GM21447 (cell line): ENCODE data around the gene EXOC6.

Experiments
- ATAC-seq: cut with Tn5 transposase; IDR thresholded peaks from one replicate; pipeline ENCODE4 v1.9.1; 2021; ENCODE audit not compliant: unreplicated experiment

The EXOC6 gene

GRCh38 chr10:92848441-92849233, at the start of gene EXOC6:
EXOC6 (plus strand) TSS chr10:92848520; CDS start chr10:92848534, 14 bp downstream.
- ATAC-seq: peak; percentile 68

DNA sequence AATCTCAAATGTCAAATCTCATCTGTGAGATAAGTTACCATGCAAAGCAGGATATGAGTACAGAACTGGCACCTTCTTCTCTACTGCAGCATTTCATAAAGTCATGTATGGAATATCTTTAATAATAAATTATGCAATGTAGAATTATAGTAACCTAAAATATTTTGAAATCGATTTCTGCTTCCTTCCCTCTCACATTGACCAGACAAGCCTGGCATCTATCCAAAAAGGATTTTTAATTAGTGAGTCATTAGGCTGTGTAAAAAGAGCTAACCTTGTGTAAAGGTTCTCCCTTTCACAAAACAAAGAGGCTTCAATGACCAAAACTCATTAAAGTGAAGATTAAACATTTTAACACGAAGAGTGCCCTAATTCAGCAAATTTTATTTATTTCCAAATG, 48.8 kb upstream of the EXOC6 start:
- ATAC-seq: no peak

- ATAC-seq: no peak
These were observed 48.1 kb upstream of the EXOC6 start for GRCh38 chr10:92800134-92800733.

DNA sequence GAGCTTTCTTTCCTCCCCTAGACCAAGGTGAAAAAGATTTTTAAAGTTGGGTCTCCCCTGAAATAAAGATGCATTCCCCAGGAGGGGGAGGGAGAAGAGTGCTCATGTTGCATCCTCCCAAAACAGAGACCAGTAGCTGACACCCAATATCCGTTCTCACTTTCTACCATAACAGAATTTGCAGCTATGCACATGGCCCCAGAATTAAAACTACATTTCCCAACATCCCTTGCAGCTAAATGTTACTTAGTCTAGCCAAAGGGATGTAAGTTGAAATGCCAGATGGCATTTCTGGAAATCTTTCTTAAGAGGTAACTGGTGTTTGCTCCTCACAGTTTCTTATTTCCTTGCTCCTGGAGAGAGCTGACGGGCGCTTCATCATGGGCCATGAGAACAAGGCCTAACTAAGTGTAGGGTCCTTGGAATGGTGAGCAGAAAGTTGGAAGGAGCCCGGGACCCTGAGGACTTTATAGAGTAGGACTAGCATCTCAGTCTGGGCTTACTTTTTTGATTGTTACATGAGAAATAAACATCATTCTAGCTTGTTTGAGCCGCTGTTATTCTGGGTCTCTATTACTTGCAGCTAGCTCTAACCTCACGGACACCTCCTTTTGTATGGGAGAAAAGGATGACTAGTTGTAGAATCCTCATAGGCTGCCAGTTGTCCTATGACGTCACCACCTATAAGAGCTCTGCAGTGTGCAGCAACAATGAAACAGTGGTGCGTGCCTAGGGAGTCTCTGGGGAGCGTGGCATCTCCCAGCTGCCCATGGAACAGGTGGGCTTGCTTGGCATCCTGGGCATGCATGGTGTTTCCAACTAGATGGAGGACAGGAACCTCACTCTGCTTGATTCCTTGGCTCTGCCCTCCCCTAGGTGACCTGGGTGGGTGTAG, 46.1 kb upstream of the EXOC6 start:
- ATAC-seq: no peak

GRCh38 chr10:92809840-92810239, 38.5 kb upstream of the EXOC6 start:
- no peak for ATAC-seq

GRCh38 chr10:92810934-92811532, 37.3 kb upstream of the EXOC6 start:
- ATAC-seq: no peak

DNA sequence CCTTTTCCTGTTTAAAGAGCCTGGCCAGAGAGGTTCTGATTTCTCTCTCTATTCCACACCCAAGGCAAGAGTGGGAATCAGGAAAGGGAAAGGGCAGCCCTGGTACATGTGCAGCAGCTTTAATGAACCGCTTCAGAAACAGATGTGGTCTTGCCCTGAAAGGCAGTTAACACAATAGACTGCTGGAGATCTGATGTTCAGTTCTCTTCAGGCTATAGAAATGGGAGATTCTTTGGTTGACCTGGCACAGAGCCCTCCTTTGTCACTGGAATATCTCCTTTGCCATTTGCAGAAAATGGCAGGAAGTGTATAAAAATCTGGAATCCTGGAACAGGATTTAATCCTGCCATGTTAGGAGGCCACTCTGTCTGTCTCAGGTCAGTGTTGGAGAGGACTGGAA, 36.3 kb upstream of the EXOC6 start:
- ATAC-seq: no peak

DNA sequence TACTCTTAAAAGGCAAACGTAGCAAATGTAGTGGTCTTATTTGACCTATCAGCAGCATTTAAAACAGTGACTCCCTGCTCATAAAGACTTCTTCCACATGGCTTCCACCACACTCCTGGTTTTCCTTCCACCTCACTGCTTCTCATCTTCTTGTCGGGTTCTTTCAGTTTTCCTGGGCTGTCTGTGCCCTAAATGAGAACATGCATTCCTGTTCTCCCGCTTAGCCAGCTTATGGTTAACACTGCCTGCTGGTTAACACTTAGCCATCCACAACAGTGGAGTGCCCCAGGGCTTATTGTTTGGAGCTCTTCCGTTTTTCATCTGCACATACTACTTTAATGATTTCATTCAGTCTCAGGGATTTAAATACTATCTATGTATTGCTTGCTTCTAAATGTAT, 34.3 kb upstream of the EXOC6 start:
- no peak for ATAC-seq

DNA sequence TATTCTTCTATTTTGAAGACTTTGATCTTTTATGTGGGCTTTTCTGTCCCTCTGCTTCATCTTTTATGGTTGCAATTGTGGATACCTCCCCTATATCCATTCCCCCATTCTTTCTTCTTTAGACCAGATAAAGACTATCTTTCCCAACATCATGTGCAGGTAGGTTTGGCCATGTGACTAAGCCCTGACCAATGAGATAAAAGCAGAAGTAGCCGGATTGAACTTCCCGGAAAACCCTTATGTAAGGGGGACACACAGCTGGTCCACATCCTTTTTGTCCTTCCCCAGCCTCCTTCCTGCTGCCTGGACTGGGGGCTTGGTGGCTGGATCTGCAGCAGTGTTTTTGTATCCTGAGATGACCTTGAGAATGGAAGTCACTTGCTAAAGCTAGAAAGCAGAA, 33.5 kb upstream of the EXOC6 start:
- ATAC-seq: no peak

DNA sequence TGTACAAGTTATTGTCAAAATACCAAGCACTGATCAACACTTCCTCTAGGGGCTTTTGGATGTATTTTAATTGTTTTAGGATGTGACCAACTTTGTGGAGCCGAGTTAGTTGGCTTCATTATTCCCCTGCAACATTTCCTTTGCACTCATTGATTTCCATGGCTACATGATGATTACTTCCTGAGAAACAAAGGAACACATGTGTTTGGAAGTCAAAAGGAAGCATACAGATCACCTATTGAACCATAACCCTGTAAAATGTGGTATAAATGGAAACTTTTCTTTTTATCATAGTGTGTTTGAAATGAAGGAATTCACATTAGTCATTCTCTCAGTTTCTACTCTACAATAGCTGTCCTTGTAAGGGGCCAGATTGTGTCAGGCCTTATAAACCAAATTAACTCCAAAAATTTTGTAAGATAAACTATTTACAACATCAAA, 32.2 kb upstream of the EXOC6 start:
- no peak for ATAC-seq

DNA sequence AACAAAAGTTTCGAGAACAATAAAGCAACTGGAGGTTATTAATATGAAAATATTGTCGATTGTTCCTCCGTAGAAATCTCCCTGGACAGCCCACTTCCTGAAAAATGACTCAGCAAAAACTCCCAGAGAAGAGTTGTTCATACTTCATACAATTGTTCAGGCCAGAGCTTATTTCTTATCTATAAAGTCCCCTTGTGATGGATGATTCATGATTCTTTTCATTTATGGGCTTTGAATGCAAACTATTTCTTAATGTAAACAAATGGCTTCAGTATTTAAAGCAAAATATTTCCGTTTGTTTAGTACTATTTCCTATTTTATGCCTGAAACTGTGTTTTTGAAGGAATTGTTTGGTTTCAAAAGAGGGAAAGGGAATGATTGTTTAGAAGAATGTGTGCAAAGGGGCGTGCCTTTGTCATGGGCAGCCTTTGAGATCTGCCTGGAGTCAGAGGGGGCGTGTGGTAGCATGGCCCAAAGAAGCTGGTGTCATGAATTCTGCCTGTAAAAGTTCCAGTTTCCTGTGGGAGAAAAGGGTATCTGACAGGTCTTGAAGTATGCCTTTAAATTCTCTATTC, 26.2 kb upstream of the EXOC6 start:
- no peak for ATAC-seq

- no peak for ATAC-seq
These were observed 25.4 kb upstream of the EXOC6 start for GRCh38 chr10:92822964-92823363.

GRCh38 chr10:92826061-92826460, 22.3 kb upstream of the EXOC6 start:
- no peak for ATAC-seq

GRCh38 chr10:92826504-92826903, 21.8 kb upstream of the EXOC6 start:
- no peak for ATAC-seq

- ATAC-seq: no peak
These were observed 19.1 kb upstream of the EXOC6 start for GRCh38 chr10:92829042-92829785.

GRCh38 chr10:92829786-92830377, 18.4 kb upstream of the EXOC6 start:
- ATAC-seq: no peak

DNA sequence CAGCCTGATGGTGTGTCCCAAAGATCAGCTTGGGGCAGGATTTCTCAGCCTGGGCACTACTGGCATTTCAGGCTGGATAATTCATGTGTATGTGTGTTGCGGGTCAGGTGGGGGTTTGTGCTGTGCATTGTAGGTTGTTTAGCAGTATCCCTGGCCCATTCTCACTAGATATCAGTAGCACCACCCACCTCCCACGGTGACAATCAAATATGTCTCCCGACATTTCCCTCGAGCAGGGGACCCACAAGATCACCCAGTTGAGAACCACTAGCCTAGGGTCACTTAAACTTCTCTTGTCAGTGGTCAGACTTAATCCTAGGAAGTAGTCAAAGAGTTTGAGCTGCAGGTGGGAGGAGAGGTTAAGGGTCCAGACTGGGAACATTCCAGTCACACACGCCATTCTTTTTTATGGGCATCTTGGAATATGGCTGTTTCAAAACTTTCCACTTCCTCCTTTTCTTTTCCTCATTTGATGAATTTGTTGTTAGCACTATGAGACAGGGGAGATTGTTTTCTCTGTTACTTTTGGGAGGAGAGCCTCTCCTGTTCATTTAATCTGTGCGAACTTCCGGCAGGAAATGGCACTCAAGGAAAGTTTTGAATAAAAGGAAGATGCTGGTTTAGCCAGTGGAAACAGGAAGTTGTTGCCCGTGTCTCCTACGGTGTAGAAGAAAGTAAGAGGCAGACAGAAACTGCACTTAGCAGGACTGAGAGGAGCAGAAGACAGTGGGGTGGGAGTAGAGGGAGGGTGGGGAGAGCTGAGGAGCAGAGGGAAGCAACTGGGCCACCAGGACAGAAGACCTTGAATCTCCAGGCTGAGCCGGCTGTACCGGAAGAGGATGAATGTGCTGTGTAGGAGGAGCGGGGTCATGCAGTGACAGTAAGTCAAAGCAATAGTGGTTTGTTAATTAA, 17.6 kb upstream of the EXOC6 start:
- ATAC-seq: no peak

DNA sequence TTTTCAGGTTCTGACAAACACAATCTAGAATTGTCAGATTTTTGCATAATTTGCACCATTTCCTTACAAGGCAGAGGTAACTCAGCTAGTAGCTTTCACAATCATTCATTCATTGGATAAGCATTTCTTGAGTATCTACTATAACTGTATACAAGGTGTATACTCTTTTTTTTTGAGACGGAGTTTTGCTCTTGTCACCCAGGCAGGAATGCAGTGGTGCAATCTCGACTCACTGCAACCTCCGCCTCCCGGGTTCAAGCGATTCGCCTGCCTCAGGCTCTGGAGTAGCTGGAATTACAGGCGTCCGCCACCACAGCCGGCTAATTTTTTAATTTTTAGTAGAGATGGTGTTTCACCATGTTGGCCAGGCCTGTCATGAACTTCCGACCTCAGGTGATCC, 16.2 kb upstream of the EXOC6 start:
- no peak for ATAC-seq
